ENCODE data around the gene ATAD2B. TPM values are rescaled to one million over a fixed set of nuclear protein-coding genes. Genes with fewer than 3 reads are reported as not detected.

The ATAD2B gene
- total RNA-seq, 1 experiment from 2014 or later: 19.7 TPM

DNA sequence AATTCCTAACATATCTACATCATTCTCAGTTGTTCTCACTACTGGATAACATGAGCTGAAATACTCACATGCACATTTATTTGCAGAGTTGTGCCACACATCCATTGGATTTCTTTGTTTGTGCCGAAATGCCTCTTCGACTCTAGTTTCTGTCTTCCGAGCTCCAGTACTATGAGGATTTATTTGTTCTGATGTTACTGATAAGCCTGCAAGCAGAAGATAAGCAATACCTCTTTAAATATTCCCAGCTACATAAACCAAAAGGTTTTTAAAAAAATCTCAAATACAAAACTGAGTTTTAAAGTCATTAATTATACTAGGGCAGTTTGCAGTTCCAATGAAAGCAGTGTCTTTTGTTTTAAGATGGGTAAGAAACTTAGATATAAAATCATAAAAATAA lies 164.8 kb downstream of the ATAD2B start:
- Mint-ChIP-seq H3K4me1 (ENCODE audit: low read depth, unreplicated experiment) (peaks cover 22% of the 10 kb centered on the region), H3K36me3 (ENCODE audit: insufficient read depth, unreplicated experiment) (peaks cover 9% of the 10 kb centered on the region), H3K27ac (ENCODE audit: unreplicated experiment) (no peak overlapping the region), H3K27me3 (ENCODE audit: unreplicated experiment) (no peaks in the 10 kb centered on the region), H3K4me3 (ENCODE audit: low read depth, unreplicated experiment) (no peak overlapping the region), H3K9me3 (ENCODE audit: low read depth, unreplicated experiment) (no peaks in the 10 kb centered on the region)
- BruUV-seq (replicated peaks): no TSS peak
- CTCF ChIA-PET: no interaction called here
- DNase-seq: no peak
- intact Hi-C loops (cut with micrococcal nuclease; ENCODE audit: unreplicated experiment): loop anchor here (10.0 kb wide), 1 partner anchor 397 kb away; no protein-coding TSS in a partner anchor
- TF ChIP-seq, protein P1, sequence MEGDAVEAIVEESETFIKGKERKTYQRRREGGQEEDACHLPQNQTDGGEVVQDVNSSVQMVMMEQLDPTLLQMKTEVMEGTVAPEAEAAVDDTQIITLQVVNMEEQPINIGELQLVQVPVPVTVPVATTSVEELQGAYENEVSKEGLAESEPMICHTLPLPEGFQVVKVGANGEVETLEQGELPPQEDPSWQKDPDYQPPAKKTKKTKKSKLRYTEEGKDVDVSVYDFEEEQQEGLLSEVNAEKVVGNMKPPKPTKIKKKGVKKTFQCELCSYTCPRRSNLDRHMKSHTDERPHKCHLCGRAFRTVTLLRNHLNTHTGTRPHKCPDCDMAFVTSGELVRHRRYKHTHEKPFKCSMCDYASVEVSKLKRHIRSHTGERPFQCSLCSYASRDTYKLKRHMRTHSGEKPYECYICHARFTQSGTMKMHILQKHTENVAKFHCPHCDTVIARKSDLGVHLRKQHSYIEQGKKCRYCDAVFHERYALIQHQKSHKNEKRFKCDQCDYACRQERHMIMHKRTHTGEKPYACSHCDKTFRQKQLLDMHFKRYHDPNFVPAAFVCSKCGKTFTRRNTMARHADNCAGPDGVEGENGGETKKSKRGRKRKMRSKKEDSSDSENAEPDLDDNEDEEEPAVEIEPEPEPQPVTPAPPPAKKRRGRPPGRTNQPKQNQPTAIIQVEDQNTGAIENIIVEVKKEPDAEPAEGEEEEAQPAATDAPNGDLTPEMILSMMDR (IDR thresholded peaks at IDR 0.05; ENCODE audit: unreplicated experiment): no peak

DNA sequence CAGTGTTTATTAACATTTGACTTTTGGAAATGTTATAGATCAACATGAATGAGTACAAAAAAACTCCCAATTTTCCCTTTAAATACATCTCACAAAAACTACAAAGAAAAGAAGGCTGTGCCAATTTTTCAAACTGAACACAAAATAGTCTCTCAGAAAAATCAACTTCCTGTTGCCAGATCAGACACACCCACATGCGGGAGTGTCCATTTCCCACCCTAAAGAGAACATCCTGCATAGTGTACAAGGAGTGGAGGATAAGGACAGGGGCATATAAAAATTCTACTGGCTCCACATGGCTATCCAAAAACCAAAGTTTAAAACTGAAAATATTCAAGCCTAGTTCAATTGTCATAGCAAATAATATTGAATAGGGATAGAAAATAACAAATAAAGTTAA lies 165.3 kb downstream of the ATAD2B start:
- no peaks in the 10 kb centered on the region for H3K27me3 Mint-ChIP-seq (ENCODE audit: unreplicated experiment)
- TF ChIP-seq, protein P1 (IDR thresholded peaks at IDR 0.05; ENCODE audit: unreplicated experiment): no peak
- CTCF ChIA-PET: no interaction called here
- H3K9me3 Mint-ChIP-seq (ENCODE audit: low read depth, unreplicated experiment): no peaks in the 10 kb centered on the region
- H3K27ac Mint-ChIP-seq (ENCODE audit: unreplicated experiment): no peak overlapping the region
- intact Hi-C loops (cut with micrococcal nuclease; ENCODE audit: unreplicated experiment): loop anchor here (10.0 kb wide), 1 partner anchor 397 kb away; no protein-coding TSS in a partner anchor
- no peak overlapping the region for H3K4me3 Mint-ChIP-seq (ENCODE audit: low read depth, unreplicated experiment)
- peaks cover 20% of the 10 kb centered on the region for H3K4me1 Mint-ChIP-seq (ENCODE audit: low read depth, unreplicated experiment)
- H3K36me3 Mint-ChIP-seq (ENCODE audit: insufficient read depth, unreplicated experiment): peaks cover 11% of the 10 kb centered on the region
- no TSS peak for BruUV-seq (replicated peaks)
- no peak for DNase-seq

DNA sequence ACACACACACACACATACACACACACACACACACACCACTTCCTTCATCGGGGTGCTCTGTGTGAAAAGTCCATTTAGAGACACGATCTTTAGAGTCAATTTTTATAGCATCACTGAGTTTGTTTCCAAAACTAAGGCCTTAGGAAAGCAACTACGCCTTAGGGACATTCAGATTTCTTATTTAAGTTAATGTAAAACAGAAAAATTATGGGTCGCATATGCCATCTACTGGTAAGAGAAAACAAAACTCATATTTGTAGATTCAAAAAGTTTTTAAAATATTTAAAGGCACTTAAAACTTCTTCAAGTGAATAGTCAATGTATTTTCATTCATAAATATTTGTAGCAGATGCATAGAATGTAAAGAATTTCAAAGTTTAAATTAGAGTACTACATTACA lies 166.2 kb downstream of the ATAD2B start:
- DNase-seq: no peak
- TF ChIP-seq, protein P1 (IDR thresholded peaks at IDR 0.05; ENCODE audit: unreplicated experiment): peak; percentile 12
- peaks cover 11% of the 10 kb centered on the region for H3K36me3 Mint-ChIP-seq (ENCODE audit: insufficient read depth, unreplicated experiment)
- CTCF ChIA-PET: no interaction called here
- no peak overlapping the region for H3K4me3 Mint-ChIP-seq (ENCODE audit: low read depth, unreplicated experiment)
- no TSS peak for BruUV-seq (replicated peaks)
- H3K27ac Mint-ChIP-seq (ENCODE audit: unreplicated experiment): no peak overlapping the region
- no peaks in the 10 kb centered on the region for H3K9me3 Mint-ChIP-seq (ENCODE audit: low read depth, unreplicated experiment)
- H3K27me3 Mint-ChIP-seq (ENCODE audit: unreplicated experiment): no peaks in the 10 kb centered on the region
- intact Hi-C loops (cut with micrococcal nuclease; ENCODE audit: unreplicated experiment): loop anchor here (10.0 kb wide), 1 partner anchor 396 kb away; no protein-coding TSS in a partner anchor
- peaks cover 16% of the 10 kb centered on the region for H3K4me1 Mint-ChIP-seq (ENCODE audit: low read depth, unreplicated experiment)

DNA sequence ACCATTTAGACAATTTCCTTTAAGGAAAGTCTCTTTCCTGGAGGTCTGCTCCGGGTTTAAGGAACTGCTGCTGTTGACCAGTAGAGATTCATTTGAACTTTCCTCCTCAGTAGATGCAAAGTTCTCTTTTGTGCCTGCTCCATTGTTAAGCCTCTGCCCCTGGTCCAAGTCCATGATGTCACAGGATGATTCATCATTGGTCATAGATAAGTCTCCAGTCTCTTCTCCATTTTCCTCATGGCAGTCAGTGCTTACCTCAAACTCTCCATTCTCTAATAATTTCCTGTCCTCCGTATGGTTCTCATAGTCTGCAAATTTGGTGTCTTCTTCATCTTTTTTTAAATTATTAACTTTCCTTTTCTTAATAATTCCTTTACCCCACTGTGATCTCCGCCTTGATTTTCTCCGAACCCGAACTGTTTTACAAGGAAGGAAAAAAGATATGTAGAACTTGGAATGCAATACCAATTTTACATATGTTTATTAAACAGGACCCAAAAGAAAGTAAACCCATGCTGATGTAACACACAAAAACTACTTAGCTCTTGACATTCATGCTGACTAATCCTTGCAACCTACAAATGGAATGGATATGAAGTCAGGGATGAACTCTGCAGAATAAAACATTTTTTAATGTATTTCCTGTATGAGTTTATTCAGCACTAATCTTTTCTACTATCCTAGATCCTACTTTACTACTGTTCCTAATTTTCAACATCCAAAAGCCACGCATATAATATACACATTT lies 169.1 kb downstream of the ATAD2B start:
- peaks cover 16% of the 10 kb centered on the region for H3K4me1 Mint-ChIP-seq (ENCODE audit: low read depth, unreplicated experiment)
- BruUV-seq (replicated peaks): no TSS peak

More for the DNA sequence above, 169.1 kb downstream of the ATAD2B start:
- H3K27ac Mint-ChIP-seq (ENCODE audit: unreplicated experiment): peak overlapping the region; percentile 43
- no peaks in the 10 kb centered on the region for H3K27me3 Mint-ChIP-seq (ENCODE audit: unreplicated experiment)
- intact Hi-C loops (cut with micrococcal nuclease; ENCODE audit: unreplicated experiment): loop anchor here (10.0 kb wide), 1 partner anchor 353 kb away; no protein-coding TSS in a partner anchor
- no peaks in the 10 kb centered on the region for H3K9me3 Mint-ChIP-seq (ENCODE audit: low read depth, unreplicated experiment)
- peak; percentile 12 for DNase-seq
- peaks cover 11% of the 10 kb centered on the region for H3K36me3 Mint-ChIP-seq (ENCODE audit: insufficient read depth, unreplicated experiment)
- TF ChIP-seq, protein P1 (IDR thresholded peaks at IDR 0.05; ENCODE audit: unreplicated experiment): no peak
- CTCF ChIA-PET: no interaction called here
- H3K4me3 Mint-ChIP-seq (ENCODE audit: low read depth, unreplicated experiment): no peak overlapping the region

Measured in Calu3 (cell line).